Measurements from ENCODE around the gene RPH3AL. TPM values are rescaled to one million over a fixed set of nuclear protein-coding genes. Genes with fewer than 3 reads are reported as not detected.

Gene RPH3AL
- polyA plus RNA-seq, 1 donor from 2014 or later = 0.87 TPM

DNA sequence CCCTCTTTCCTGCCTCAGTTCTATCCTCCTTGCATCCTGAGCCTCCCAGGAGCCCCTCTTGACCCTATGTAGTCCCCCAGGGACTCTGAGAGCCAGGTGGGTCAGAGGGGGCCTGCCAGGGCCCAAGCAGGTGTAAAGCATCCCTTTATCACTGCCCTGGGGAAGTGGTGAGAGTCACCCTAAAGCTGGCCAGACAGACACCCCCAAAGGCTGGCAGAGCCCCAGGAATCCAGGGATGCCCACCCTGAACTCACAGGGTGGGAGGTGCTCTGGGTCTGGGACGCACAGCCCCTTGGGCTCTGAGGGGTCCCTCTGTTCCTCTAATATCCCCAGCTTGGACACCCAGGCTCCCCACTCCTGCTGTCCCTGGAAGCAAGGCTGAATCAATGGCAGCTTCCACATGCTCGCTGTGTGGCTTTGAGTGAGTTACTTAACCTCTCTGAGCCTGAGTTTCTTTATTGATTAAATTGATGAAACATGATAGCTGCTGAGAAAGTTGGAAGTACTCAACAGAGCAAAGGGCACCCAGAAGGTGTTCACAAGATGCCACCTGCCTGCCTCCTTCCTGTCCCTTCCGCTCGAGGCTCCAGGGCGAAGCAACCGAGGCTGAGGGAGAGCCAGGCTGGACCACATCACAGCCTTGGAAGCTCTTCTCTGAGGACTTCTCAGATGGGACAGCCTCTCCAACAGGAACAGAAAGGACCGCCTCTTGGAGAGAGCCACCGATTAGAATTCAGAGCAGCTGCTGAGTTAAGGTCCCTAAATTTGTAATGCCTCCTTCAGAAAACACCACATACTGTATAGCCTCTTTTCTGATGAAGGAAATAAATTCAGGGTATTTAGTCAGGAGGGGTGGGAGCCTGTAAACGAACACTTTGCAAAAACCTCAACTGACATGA, 104.0 kb downstream of the RPH3AL start:
- Histone ChIP-seq H3K36me3 (ENCODE audit: insufficient read depth, low read length) (no peaks in the 10 kb centered on the region), H3K4me2 (ENCODE audit: low read length) (no peak overlapping the region), H3K27ac (ENCODE audit: low read length) (no peak overlapping the region), H4K20me1 (ENCODE audit: insufficient read depth) (no peaks in the 10 kb centered on the region), H3K4me3 (ENCODE audit: low read length) (no peak overlapping the region), H3F3A (ENCODE audit: insufficient read depth, low read length, poor library complexity, severe bottlenecking) (no peaks in the 10 kb centered on the region), H3K27me3 (ENCODE audit: insufficient read depth, low read depth, low read length) (no peaks in the 10 kb centered on the region), H2AFZ (ENCODE audit: low read depth, low read length) (no peak overlapping the region), H3K9ac (ENCODE audit: low read length) (no peak overlapping the region), H3K9me2 (ENCODE audit: insufficient read depth, low read length) (no peaks in the 10 kb centered on the region), H3K9me3 (ENCODE audit: low read length) (no peaks in the 10 kb centered on the region), H3K79me2 (replicated peaks; ENCODE audit: insufficient read depth, low read length) (no peaks in the 10 kb centered on the region)
- TF ChIP-seq POLR2AphosphoS5 (IDR thresholded peaks at IDR 0.05) = no peak

DNA sequence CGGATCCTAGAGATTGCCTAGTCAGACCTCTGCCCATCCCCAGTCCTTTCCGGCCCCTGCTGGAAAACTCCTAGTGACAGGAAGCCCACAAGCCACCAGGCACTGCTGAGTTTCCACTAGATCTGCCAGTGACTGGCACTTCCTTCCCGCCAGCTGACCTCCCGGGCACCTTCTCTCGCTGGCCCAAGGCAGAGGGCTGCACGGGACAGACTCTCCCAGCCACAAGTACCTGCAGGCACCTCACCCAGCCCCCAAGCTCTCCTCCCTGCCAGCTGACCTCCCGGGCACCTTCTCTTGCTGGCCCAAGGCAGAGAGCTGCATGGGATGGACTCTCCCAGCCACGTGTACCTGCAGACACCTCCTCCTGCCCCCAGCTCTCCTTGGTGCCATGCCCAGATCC, 104.8 kb downstream of the RPH3AL start:
- Histone ChIP-seq H3K79me2 (replicated peaks; ENCODE audit: insufficient read depth, low read length) (no peaks in the 10 kb centered on the region), H2AFZ (ENCODE audit: low read depth, low read length) (no peak overlapping the region), H3K27me3 (ENCODE audit: insufficient read depth, low read depth, low read length) (no peaks in the 10 kb centered on the region), H4K20me1 (ENCODE audit: insufficient read depth) (no peaks in the 10 kb centered on the region), H3K36me3 (ENCODE audit: insufficient read depth, low read length) (no peaks in the 10 kb centered on the region), H3K9me2 (ENCODE audit: insufficient read depth, low read length) (no peaks in the 10 kb centered on the region), H3K9ac (ENCODE audit: low read length) (no peak overlapping the region), H3K27ac (ENCODE audit: low read length) (no peak overlapping the region), H3K9me3 (ENCODE audit: low read length) (no peaks in the 10 kb centered on the region), H3F3A (ENCODE audit: insufficient read depth, low read length, poor library complexity, severe bottlenecking) (no peaks in the 10 kb centered on the region), H3K4me2 (ENCODE audit: low read length) (no peak overlapping the region), H3K4me3 (ENCODE audit: low read length) (no peak overlapping the region)
- no peak for TF ChIP-seq EZH2 (IDR thresholded peaks at IDR 0.05; ENCODE audit: borderline replicate concordance, insufficient read depth, low read length, poor library complexity, severe bottlenecking)
- no peak for TF ChIP-seq TAF1 (IDR thresholded peaks at IDR 0.05; ENCODE audit: low read depth)
- no peak for TF ChIP-seq CTCF (IDR thresholded peaks at IDR 0.05; ENCODE audit: poor library complexity, severe bottlenecking)
- TF ChIP-seq POLR2AphosphoS5 (IDR thresholded peaks at IDR 0.05) = no peak
- TF ChIP-seq RAD21 (conservative IDR thresholded peaks at IDR 0.05) = no peak
- no peak for TF ChIP-seq REST (IDR thresholded peaks at IDR 0.05; ENCODE audit: borderline replicate concordance)
- no peak for TF ChIP-seq MXI1 (conservative IDR thresholded peaks at IDR 0.05; ENCODE audit: poor library complexity, severe bottlenecking)

Data from neural cell (in vitro differentiated cells).